8988T (cell line): Measurements from ENCODE around the gene CLEC4M.

Experiments
- DNase-seq: peaks from one replicate; pipeline ENCODE4 v3.0.0; 2011

Gene CLEC4M, protein sequence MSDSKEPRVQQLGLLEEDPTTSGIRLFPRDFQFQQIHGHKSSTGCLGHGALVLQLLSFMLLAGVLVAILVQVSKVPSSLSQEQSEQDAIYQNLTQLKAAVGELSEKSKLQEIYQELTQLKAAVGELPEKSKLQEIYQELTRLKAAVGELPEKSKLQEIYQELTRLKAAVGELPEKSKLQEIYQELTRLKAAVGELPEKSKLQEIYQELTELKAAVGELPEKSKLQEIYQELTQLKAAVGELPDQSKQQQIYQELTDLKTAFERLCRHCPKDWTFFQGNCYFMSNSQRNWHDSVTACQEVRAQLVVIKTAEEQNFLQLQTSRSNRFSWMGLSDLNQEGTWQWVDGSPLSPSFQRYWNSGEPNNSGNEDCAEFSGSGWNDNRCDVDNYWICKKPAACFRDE

GRCh38 chr19:7762719-7763293, at the start of gene CLEC4M:
Gene CLEC4M, plus strand, starts transcription at chr19:7763243. Its CDS starts 24 bp downstream, at chr19:7763267.
- DNase-seq: no peak

DNA sequence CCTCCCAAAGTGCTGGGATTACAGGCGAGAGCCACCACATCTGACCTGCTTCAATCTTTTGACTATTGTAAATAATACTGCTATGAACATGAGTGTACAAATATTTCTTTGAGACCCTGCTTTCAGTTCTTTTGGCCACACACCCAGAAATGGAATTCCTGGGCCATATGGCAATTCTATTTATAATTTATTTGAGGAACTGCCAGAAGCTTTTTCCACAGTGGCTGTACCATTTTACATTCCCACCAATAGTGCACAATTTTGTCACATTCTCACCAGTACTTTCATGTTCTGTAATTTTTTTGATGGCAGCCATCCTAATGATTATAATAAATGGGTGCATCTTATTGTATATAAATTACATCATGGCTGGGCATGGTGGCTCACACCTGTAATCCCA, 47.4 kb upstream of the CLEC4M start:
- DNase-seq: no peak

DNA sequence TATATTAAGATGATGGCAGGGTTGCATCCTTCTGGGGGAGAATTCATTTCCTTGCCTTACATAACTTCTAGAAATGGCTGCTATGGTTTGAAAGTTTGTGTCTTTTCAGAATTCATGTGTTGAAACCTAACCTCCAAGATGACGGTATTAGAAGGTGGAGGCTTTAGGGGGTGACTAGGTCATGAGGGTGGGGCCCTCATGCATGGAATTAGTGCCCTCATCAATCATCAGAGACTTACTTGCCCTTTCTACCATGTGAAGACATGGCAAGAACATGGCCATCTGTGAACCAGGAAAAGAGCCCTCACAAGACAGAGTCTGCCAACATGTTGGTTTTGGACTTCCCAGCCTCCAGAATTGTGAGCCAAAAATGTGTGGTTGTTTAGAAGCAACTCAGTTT, 46.3 kb upstream of the CLEC4M start:
- DNase-seq: no peak

DNA sequence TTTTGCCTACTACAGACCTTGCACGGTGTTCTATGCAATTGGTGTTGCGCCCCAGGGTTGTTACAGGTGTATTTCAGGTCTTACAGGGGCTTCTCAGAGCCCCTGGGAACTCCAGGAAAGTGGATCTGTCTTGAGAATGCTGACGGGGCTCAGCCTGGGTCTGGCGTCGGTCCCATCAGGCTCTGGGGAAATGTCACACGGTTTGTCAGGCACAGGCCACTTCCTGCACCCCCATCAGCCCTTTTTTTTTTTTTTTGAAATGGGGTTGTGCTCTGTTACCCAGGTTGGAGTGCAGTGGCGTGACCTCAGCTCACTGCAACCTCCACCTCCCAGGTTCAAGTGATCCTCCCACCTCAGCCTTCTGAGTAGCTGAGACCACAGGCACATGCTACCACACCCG, 44.4 kb upstream of the CLEC4M start:
- DNase-seq: no peak

GRCh38 chr19:7720351-7720750, 42.7 kb upstream of the CLEC4M start:
- no peak for DNase-seq

GRCh38 chr19:7722231-7722651, 40.8 kb upstream of the CLEC4M start:
- DNase-seq: no peak

GRCh38 chr19:7725791-7726190, 37.3 kb upstream of the CLEC4M start:
- DNase-seq: no peak

DNA sequence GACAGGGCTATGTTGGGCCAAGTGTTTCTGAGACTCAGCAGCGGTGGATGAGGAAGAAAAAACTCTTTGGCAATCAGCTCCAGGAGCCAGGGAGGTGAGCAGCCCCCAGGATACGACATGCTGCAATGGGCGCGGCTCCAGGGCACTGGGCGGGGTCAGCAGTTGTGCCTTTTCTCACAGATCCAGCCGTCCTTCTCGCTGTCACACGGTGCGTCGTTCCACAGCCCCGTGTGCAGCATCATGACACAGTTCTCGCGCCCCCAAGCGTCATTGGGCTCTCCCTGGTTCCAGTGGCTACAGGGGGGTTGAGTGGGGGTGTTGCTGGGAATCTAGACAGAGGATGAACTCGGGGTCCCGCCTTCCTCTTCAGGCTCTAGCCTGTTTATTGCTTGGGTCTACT, 33.8 kb upstream of the CLEC4M start:
- DNase-seq: no peak

GRCh38 chr19:7729831-7730285, 33.2 kb upstream of the CLEC4M start:
- DNase-seq: no peak

DNA sequence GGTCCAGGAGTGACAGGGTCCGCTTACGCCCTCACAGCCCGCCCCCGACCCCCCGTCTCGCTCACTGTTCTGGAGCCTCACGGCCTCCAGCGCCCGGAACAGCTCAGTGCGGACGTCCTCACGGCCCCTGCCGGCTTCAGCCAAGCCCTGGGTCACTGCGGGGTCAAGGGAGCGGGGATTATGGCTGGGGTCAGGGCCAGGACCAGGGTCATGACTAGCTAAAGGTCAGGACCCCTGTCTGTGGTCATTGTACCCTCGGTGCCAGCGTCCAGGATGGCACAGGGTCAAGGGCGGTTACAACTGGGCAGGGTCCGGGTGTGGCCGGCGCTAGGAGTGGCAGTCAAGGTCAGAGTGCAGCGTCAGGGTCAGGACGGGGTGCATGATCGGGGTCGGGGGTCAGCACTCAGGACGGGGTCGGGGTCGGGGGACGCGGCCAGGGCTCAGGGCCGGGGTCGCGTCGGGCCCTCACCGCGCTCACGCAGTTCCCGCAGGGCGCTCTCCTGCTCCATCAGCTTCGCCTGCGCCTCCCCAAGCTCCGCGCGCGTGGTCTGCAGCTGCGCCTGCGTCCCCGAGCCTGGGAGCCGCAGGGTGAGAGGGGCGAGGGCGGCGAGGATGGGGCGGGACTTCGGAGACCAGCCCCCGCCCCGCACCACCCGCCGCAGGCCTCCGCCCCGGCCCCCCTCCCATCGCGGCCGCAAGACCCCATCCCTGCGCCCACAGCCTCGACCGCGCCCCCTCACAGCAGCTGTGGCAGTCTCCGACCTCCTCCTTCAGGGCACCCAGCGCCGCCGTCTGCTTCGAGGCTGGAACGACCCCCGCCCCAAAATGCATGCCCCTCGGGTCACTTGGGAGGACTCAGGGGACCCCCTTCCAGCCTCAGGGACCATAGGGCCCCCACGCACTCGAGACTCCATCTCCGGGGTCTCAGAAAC, 32.5 kb upstream of the CLEC4M start:
- no peak for DNase-seq

- no peak for DNase-seq
Observed at GRCh38 chr19:7731218-7731595, 31.8 kb upstream of the CLEC4M start.

- no peak for DNase-seq
Observed at GRCh38 chr19:7731615-7732014, 31.4 kb upstream of the CLEC4M start.

DNA sequence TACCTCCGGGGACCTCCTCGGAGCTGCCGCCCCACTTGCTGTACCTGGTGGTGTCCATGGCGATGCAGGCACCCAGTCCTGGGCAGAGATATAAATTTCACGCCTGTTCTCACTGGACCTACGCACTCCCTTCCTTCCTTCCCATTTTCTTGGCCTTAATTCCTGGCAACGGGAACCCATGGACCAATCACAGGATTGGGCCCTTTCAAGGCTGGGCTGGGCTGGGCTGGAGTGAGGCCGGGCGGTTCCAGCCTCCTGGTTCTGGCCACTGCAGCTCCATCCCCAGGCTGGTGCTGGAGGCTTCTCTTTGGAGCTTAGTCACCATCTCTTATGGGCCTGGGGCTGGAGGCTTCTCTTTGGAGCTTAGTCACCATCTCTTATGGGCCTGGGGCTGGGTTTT, 31.0 kb upstream of the CLEC4M start, which contains the start of gene CLEC4G:
TSS of gene CLEC4G (minus strand) at position 66 of the 400 bp plus-strand sequence. CDS start at position 58, 8 bp downstream.
- no peak for DNase-seq

DNA sequence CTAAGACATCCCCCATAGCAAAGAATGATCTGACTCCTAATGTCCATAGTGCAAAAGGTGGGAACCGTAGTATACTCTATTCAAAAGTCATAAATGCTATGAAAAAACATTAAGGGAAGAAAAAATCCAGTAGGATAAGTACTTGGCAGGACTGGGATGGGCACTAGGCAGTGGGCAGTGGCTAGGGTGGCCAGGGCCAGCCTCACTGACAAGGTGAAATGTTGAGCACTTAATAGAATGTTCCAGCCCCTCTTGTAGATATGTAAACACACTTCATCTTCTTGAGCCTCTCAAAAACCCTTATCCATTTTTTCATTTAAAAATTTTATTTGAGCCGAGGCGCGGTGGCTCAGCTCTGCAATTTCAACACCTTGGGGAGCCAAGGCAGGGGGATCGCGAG, 29.7 kb upstream of the CLEC4M start:
- DNase-seq: no peak

DNA sequence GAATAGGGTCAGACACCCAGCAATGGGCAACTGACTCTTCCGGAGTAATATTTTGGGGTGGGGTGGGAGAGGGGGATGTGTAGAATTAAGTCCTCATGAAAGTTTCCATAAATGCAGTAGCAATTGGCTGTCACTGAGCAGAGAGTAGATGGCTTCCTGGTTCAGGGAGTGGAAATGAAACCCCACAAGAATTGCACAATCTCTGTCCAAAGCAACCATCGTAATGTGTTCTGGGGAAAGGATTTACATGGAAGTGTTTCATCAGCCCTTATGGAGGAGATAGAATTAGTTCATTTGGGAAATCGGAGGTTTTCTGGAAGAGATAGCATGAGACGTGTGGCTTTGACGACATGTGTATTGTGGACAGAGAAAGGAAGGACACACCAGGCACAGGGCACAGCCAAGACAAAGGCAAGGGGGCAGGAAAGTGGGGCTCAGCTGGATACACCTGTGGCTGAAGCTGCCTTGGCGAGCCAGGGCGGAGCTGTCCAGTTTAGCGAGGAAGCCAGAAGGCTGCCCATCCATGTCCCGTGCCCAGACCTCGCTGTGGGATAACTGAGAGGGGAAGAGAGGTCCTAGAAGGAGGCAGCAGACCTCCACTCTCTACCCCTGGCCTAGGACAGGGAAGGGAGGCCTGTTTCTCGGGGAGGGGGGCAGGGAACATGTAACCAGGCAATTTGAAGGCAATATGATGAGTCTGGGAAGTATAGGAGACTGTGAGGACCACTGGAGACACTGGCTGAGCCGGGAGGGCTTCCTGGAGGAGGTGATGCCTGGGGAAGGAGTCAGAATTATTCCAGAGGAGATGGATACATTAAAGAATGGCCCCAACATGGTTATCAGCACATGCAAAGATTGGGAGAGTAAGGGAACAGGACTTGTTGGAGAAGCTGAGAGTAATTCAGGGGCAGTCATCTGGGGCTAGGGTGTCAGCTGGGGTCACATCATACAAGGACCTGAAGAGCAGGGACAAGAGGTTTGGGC, 28.5 kb upstream of the CLEC4M start:
- DNase-seq: no peak

DNA sequence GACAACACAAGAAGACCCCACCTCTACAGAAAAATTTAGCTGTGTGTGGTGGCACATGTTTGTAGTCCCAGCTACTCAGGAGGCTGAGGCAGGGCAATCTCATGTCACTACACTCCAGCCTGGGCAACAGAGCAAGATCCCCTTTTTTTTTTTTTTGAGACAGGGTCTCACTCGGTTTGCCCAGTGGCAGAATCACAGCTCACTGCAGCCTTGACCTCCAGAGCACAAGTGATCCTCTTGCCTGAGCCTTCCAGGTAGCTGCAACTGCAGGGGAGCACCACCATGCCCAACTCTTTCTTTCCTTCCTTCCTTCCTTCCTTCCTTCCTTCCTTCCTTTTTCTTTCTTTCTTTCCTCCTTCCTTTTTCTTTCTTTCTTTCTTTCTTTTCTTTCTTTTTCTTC, 26.9 kb upstream of the CLEC4M start:
- no peak for DNase-seq

DNA sequence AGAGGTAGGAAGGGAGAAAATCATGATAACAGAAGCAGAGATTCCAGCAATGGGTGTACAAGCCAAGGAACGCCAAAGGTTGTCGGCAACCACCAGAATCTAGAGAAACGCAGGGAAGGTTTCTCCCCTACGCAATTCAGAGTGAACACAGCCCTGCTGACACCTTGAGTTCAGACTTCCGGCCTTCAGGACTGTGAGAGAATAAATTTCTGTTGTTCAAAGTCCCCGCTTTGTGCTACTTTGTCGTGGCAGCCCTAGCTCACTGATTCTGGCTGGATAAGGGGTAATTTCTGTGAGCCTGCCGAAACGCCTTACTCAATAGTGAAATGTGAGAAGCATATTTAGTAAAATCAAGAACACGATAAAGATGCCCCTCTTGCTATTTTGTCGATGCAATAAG, 25.8 kb upstream of the CLEC4M start:
- no peak for DNase-seq

GRCh38 chr19:7738023-7738422, 25.0 kb upstream of the CLEC4M start:
- no peak for DNase-seq

- no peak for DNase-seq
Observed at GRCh38 chr19:7739211-7739755, 23.8 kb upstream of the CLEC4M start.

DNA sequence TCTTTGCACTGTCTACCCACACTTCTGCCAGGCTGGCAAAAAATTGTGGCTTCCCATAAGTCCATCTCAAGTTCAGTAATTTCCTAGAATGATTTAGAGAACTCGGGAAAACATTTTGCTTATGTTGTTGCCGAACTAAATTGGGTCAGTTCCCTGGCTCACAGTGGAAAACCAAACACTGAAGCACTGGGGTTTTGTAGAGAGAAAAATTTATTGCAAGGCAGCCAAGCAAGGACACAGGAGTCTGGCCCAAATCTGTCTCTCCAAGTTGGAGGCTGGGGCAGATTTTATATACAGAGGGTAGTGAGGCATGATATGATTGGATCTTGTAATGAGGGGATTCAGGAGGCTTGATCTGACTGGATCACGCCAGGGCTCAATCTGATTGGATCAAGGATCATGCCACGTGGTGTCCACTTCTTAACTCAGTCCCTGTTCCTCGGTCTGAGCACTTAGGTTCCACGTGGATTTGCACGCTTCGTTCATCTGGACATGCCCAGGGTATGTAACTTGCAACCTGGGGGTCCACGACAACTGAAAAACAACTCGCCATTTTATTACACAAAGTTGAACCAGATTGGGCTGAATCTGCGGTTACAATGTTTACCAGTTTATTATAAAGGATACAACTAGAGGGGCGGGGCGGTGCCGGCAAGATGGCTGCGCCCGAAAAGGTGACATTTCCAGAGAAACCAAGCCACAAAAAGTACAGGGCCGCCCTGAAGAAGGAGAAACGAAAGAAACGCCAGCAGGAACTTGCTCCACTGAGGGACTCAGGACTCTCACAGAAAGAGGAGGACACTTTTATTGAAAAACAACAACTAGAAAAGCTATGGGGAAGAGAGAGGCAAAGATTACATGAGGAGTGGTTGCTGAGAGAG, 23.0 kb upstream of the CLEC4M start:
- no peak for DNase-seq

DNA sequence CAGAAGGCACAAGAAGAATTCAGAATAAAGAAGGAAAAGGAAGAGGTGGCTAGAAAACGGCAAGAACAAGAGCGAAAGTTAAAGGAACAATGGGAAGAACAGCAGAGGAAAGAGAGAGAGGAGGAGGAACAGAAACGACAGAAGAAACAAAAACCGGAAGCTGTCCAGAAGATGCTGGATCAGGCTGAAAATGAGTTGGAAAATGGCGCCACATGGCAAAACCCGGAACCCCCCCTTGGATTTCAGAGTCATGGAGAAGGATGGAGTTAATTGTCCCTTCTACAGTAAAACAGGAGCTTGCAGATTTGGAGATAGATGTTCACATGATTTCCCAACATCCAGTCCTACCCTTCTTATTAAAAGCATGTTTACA, 22.4 kb upstream of the CLEC4M start:
- no peak for DNase-seq
